Vein endothelial cell (primary cell): Measurements from ENCODE around the gene TAPBP. TPM values are rescaled to one million over a fixed set of nuclear protein-coding genes. Genes with fewer than 3 reads are reported as not detected.

Source experiments
- total RNA-seq: library from RNA; depleted of rRNA; stranded (reverse); fragments of >200 nt; gene quantifications from 2 replicates; pipeline ENCODE4 v1.2.3, GENCODE V29; 2012

Gene TAPBP
- 126 and 163 TPM in 2 replicates for total RNA-seq

GRCh38 chr6:33313709-33314514 is at the start of gene TAPBP:
TSS of gene TAPBP (minus strand) at chr6:33314078. CDS start at chr6:33314041, 37 bp downstream.

GRCh38 chr6:33317669-33318425 is 4.0 kb upstream of the TAPBP start, which contains the start of gene ZBTB22:
TSS of gene ZBTB22 (minus strand) at chr6:33317744. CDS start at chr6:33316916, 828 bp downstream.

DNA sequence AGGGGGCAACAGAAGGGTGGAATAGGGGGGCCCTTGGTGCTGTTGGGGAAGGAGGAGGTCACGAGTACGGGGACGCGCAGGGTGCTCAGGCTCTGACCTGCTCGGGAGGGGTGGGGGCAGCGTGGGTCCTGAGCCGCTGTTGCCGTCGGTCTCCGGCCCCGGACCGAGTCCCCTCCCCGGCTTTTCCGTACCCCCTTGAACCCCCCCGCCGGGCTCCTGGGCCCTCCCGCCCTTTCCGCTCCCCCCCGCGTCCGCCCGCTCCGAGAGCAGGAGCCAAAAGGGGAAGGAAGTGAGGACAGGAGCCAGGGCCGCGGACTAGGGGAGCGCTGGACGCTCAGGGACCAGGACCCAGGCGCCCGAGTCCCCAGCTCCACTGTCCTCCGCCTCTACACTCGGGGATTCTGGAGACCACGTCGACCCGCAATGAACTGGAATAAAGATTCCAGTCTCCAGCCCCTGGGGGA is 15.1 kb downstream of the TAPBP start, which contains the start of gene RGL2:
Gene RGL2, minus strand, starts transcription at position 170 of the 464 bp plus-strand sequence. CDS start 332 bp downstream, outside the sequence.

GRCh38 chr6:33288921-33289783 is 24.7 kb downstream of the TAPBP start, which contains the start of the genes PFDN6 and WDR46:
TSS of gene PFDN6 (plus strand) at chr6:33289601. CDS start at chr6:33289857, 256 bp downstream.
TSS of gene WDR46 (minus strand) at chr6:33289239. CDS start at chr6:33289170, 69 bp downstream.

DNA sequence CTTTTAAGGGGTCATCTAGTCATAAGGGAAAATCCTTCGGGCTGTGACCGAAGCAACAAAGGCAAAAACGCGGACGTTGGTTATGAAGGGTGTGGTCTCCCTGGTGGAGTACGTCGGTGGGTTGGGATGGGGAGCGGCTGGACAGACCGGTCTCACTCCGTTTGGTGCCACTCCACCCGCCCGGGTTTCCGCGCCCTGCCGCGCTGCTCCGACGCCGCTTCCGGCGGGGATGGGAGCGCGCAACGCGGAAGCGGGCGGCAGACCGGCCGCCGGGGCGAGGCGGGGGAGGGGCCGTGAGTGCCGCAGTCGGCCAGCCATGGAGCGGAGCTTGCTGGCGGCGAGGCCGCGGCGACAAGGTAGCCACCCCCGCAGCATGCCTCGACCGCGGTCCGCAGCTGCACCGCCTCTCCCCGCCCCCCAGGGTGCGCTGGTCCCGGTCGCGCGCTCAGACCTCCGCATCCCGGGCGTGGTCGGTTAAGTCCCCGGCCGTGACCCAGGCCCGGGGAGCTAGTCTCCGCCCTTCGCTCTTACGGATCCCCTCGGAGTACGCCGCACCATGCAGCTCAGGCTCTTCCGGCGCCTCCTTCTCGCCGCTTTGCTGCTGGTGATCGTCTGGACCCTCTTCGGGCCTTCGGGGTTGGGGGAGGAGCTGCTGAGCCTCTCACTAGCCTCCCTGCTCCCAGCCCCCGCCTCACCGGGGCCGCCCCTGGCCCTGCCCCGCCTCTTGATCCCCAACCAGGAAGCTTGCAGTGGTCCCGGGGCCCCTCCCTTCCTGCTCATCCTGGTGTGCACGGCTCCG is 36.8 kb downstream of the TAPBP start, which contains the start of gene B3GALT4:
Gene B3GALT4, plus strand, starts transcription at position 260 of the 799 bp plus-strand sequence. Its CDS starts 297 bp downstream, at position 557.

GRCh38 chr6:33271468-33272274 is 42.2 kb downstream of the TAPBP start, which contains the start of the genes RPS18 and VPS52:
TSS of gene RPS18 (plus strand) at chr6:33272075. CDS start at chr6:33272120, 45 bp downstream.
TSS of gene VPS52 (minus strand) at chr6:33271876. CDS start at chr6:33271675, 201 bp downstream.

Other genes starting within 250 kb of the TAPBP start
- 0.33 TPM in 1 of 2 replicates, not detected in the other for gene HLA-DPA1, start 240.4 kb downstream of the TAPBP start, total RNA-seq
- gene HLA-DPB1, start 238.1 kb downstream of the TAPBP start, total RNA-seq: 1.6 and 7.5 TPM in 2 replicates
- gene COL11A2, start 121.6 kb downstream of the TAPBP start, total RNA-seq: 0.19 and 0.33 TPM in 2 replicates
- 18.8 and 25.5 TPM in 2 replicates for gene RXRB, start 113.4 kb downstream of the TAPBP start, total RNA-seq
- gene SLC39A7, start 113.2 kb downstream of the TAPBP start, total RNA-seq: 78.8 and 81.7 TPM in 2 replicates
- gene HSD17B8, start 109.4 kb downstream of the TAPBP start, total RNA-seq: 2.8 and 4.9 TPM in 2 replicates
- 18.3 and 27.1 TPM in 2 replicates for gene RING1, start 105.6 kb downstream of the TAPBP start, total RNA-seq
- 41.3 and 46.1 TPM in 2 replicates for gene VPS52, start 42.2 kb downstream of the TAPBP start, total RNA-seq
- 2,652 and 3,161 TPM in 2 replicates for gene RPS18, start 42.0 kb downstream of the TAPBP start, total RNA-seq
- gene B3GALT4, start 37.0 kb downstream of the TAPBP start, total RNA-seq: 2.6 and 5.9 TPM in 2 replicates
- gene WDR46, start 24.8 kb downstream of the TAPBP start, total RNA-seq: 78.6 and 99.3 TPM in 2 replicates
- 27.4 and 34.7 TPM in 2 replicates for gene PFDN6, start 24.5 kb downstream of the TAPBP start, total RNA-seq
- 61.8 and 67.0 TPM in 2 replicates for gene RGL2, start 15.1 kb downstream of the TAPBP start, total RNA-seq
- 12.6 and 15.0 TPM in 2 replicates for gene ZBTB22, start 3.7 kb upstream of the TAPBP start, total RNA-seq
- 41.5 and 56.4 TPM in 2 replicates for gene DAXX, start 8.9 kb upstream of the TAPBP start, total RNA-seq
- gene KIFC1, start 77.7 kb upstream of the TAPBP start, total RNA-seq: 20.3 and 33.6 TPM in 2 replicates
- gene PHF1, start 96.9 kb upstream of the TAPBP start, total RNA-seq: 15.5 and 16.0 TPM in 2 replicates
- 61.8 and 63.0 TPM in 2 replicates for gene CUTA, start 104.0 kb upstream of the TAPBP start, total RNA-seq
- gene SYNGAP1, start 106.0 kb upstream of the TAPBP start, total RNA-seq: 3.6 and 5.3 TPM in 2 replicates
- gene ZBTB9, start 140.5 kb upstream of the TAPBP start, total RNA-seq: 5.3 and 7.8 TPM in 2 replicates